ENCODE measurements around the gene DRAXIN.

The DRAXIN gene

DNA sequence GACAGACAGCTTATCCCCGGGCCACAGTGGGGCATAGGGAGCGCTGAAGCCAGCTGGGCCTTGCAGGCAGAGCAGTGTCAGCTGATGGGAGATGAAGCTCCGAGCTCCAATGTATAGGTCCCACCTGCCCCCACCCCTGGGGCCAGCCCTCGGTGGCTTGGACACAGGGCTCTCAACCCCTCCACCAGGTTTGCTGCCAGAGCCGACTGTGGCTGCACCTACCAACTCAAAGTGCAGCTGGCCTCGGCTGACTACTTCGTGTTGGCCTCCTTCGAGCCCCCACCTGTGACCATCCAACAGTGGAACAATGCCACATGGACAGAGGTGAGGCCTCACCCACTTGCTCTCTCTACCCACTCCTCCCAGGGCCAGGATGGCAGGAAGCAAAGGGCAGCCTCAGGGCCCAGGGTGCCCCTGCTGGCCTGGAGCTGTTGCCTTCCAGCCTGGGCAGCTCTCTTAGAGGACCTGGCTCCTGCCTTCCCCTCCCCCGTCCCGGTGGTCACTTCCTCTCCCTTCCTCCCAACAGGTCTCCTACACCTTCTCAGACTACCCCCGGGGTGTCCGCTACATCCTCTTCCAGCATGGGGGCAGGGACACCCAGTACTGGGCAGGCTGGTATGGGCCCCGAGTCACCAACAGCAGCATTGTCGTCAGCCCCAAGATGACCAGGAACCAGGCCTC lies 18.3 kb upstream of the DRAXIN start:
- no peak for TF ChIP-seq CTCF (IDR thresholded peaks at IDR 0.05)

- TF ChIP-seq CTCF (IDR thresholded peaks at IDR 0.05), result no peak
Measured at GRCh38 chr1:11674488-11674887, 17.0 kb upstream of the DRAXIN start.

DNA sequence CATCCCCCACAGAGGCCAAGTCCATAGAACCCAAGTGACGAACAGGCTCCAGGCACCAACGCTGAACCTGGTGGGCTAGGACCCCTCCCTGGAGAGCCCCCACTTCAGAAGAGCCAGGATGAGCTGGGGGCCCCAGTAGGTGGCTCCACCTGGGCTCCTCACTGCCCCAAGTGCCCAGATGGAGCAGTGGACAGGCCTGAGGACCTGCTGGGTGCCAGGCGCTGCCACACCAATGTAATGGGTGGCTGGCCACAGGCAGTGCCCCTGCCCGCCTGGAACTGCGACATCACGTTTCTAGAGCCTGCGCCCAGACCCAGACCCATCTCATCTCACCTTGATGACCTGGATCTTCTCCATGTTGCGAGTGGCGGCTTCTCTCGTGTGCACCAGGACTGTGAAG lies 16.2 kb upstream of the DRAXIN start:
- TF ChIP-seq CTCF (IDR thresholded peaks at IDR 0.05), result no peak

DNA sequence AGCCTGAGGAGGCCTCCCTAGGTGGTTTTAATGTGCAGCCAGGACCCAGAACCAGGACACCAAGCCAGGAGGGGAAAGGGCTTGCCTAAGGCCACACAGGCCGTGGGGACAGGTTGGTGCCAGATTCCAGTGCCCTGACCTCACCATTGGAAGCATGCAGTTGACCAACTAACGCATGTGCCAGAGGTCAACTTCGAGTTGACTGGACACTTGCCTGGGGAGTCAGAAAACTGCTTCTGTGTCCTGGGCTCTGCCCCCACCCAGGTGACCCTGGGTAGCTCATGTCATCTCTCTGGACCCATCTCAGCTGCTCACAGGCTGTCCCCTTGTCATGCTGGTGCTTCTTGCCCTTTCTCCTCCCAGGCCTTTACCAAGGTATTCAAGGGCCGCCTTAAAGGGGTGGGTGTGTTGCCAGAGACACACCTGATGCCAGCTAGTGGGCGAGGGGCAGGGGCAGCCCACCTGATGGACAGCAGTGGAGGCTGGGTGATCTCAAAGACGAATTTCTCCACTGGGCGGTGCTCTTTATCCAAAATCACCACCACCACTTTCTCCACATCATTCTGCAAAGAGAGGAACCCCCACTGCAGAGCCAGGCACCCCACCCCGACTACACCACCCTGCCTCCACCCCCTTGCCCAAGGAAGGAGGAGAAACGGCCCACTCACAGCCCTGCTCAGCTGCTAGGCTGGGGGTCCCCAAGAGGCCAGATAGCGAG lies 15.0 kb upstream of the DRAXIN start:
- no peak for TF ChIP-seq CTCF (IDR thresholded peaks at IDR 0.05)

GRCh38 chr1:11678442-11678841 lies 13.1 kb upstream of the DRAXIN start:
- no peak for TF ChIP-seq CTCF (IDR thresholded peaks at IDR 0.05)

DNA sequence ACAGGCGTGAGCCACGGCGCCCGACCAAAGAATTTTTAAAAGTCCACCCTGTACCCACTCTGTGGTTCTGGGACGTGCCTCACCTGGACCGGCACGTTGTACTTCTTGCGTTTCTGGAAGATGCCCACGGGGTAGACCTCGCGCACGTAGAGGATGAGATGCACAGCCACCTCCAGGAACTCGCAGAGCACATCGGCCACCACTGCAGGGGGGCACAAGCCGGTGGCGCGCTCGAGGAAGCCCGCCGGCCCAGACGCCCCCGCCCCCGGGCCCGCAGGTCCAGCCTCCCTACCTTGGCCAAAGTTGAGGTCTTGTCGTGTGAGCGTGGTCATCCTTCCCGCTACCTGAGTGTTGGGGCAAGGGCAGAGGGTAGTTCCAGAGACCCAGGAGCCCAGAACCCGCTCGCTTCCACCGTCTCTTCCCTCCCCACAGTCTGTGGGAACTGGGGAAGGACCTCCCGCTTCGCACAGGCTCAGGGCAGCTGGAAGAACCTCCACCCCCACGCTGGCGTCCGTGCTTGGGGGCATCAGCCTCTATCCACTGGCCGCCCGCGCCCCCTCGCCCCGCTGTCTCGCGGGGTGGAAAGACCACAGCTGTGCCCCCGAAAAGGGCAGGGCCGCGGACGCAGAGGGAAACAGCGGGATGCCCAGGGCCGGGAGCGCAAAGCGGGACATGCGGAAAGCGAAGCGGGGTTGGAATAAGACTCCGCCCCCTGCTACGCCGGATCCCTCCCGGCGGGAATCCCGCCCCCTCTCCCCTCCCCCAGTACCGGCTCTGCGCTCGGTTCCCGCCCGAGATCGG lies 11.0 kb upstream of the DRAXIN start:
- TF ChIP-seq CTCF (IDR thresholded peaks at IDR 0.05), result no peak

GRCh38 chr1:11681071-11681771 lies 10.3 kb upstream of the DRAXIN start, which contains the start of gene MAD2L2:
Gene MAD2L2 (minus strand): TSS chr1:11681148. CDS start chr1:11680601, 547 bp downstream.
- no peak for TF ChIP-seq CTCF (IDR thresholded peaks at IDR 0.05)
